Islet precursor cell (in vitro differentiated cells): ENCODE results near the gene MICAL3.

Source experiments
- DNase-seq: peaks from one replicate; pipeline ENCODE4 v3.0.0-alpha.2; 2018

The MICAL3 gene

DNA sequence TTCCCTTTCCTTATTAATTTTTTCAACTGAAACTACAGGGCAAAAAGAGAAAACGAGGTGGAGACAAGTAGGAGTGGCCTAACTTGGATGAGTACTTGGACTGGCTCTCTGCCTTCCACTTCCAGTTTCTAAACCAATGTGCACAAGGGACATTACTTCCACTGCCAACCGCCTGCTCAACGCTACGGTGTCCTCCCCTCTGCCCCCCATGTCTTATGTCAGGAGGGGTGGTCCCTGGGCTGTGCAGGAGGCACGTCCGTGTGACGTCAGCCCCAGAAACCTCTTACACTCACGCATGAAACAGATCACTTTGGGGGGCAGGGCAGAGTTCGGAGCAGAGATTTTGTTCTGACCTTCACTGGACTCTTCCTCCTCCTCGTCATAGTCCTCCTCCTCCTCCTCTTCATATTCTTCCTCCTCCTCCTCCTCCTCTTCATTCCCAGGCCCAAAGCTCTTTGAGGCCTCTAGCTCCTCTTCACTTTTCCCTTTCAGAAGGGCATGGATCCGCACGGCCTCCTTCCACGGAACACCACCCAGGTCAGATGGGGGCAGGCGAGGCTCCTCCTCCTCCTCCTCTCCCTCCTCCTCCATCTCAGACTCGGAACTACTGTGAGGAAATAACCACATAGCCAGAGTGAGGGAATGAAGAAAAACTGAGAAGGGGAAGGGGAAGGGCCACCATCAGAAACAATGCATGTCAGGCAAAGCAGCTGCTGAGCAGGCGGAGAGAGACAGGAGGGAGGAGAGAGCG lies 192.7 kb downstream of the MICAL3 start:
- DNase-seq: no peak

DNA sequence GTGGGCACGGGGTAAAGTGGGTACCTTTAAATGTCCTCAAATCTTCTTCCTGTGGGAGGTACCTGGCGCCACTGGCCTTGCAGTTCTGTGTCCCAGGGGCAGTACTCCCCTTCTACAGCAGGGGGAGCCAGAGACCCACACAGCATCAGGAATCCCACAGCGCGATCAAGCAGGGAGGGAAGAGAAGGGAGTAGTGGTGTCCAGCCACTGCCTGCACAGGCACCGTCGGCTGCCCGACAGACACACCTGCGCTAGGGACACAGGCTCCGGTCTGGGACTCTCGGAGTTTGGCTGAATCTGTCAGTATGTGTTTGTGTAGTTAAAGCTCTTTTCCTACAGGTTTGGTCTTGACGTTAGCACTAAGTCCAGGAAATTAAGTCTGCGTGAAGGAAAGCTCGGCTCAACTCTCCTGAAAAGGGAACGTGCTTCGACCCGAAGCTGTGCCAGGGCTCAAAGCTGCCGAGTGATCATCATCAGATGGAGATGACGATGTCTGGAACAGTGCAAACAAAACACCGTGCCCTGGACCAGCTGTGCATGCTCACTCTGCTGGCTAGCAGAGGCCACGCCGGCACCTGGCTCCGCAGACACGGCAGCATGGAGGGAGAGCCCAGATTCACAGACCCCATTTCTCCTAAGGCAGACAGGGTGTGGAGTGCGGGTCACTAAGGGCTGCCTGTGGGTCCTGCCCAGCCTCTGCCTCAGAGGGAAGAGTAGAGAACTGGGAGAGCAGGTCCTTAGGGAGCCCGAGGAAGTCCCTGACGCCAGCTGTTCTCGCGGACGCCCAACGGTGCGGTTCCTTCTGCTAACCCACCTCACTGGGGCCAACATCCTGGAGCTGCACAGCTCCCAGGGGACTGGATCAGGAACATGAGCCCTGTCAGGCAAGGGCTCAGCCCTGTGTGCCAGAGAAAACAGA lies 194.1 kb downstream of the MICAL3 start:
- peak; percentile 95 for DNase-seq

DNA sequence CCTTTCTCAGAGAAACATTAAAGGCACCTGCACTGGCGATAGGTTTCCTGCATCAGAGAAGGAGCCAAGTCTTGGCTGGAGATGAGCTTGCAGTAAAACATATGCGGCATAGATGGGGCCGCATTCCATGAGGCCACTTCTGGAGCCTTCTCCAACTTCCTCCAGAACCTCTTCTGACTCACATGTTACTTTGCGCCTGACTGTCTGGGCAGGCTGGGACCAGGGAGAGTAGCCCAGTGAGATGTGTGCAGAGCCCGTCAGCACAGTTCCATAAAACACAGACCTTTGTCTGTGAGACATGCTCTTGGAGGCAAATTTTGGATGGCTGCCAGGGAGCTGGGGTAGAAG lies 194.7 kb downstream of the MICAL3 start:
- DNase-seq: no peak

DNA sequence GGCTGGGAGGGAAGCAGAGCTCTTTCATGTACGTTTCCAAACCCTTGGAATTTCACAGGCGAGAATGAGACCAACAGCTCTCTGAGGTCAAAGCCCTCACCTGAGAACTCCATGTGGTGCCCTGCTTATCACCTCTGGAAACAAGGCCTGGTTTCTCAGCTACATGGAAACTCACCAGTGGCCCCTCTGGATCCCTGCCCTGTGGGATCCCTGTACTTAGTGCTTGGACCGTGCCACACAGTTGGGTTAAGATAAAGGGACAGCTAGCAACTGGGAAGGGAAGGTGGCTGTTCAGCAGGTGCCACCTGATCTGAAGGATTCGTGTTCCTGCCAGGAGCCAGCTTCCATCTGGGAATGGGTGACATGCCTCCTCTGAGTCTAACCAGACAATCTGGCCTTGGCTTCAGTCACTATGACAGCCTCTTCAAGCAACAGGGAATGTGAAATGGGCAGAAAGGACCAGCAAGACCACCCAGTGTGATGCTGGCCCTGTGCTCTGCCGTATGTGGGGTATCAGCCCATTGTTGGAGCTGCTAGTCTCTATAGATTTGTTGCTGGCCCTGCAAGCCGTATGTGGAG lies 195.8 kb downstream of the MICAL3 start:
- DNase-seq: no peak

DNA sequence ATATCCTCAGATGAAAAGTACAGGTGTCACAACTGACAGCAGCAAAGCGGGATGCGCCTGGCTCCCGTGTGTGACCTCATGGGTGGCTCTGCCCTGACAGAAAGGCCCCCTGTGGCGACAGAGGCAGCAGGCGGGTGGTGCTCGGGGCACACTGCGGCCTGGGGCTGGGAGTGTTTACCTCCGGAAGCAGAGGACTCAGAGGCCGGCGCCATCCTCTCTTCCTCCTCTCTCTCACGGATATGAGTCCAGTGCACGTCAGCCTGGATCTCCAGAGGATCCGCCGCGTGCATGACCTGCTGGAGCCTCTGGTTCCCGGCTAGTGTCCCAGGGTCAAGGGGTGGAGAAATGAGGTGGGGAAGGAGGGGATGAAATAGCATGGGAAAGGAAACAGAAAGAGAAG lies 196.9 kb downstream of the MICAL3 start:
- DNase-seq: no peak

DNA sequence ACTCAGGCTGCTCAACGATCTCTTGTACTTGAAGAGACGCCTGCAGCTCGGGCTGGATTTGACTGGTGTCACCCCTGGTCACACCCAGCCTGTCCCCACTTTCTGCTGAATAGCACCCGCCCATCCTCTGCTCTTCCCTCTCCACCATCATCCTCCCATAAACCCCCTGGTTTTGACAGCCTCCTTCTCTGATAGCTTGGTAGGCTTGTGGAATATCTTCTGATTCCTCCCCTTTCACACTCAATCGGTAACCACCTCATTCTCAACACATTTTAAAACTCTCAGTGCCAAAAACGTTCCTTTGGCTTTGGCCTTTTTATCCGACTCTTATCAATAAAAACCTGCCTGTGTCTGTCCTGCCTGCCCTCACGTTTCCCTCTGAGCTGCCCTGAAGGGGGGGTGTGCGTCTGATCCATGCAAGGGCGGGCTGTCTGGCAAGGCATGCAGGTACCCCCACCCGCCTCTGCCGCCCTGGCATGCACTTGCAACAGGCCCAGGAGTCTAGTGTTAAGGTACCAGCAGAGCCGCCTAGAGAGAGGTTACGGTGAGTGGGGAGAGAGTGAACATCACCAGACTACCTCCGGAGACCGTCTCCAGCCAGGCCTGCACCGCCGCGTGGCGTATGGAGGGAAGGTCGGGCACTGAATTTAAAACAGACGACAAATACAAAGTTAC lies 198.3 kb downstream of the MICAL3 start:
- no peak for DNase-seq

DNA sequence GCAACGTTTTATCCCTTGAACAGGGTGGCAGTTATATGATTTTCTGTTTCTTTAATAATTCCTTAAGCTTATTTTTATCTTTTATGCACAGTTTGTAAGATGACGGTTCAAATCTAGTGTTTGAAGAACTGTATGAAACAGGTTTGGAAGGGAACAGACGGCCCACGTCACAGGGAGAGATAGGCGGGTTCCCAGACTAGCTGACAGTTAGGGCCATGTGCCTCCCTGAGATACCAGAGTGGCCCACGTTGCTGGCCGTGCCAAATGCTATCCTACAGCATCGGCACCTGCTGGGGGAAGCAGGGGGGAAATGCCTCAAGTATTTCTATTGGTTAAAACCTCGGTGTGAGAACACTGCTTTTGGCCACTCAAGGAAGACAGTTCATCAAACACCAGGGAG lies 199.9 kb downstream of the MICAL3 start:
- no peak for DNase-seq

DNA sequence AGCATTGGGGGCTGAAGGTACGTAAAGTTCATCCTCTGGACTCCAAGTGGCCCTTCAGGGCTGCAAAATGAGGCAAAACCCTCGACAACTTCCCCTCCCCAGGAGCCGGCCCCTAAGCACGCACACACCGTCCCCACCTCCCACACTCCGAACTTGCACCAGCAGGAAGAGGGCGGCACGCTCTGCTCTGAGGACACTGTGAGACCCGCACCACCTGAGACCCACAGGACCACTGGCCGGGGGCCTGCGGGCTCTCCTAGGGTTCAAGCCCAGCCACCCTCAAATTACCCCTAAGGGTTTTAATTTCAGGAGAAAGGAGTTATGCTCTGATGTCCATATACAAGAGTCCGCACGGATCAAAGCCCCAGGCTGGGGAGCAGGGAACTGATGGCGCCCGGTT lies 200.4 kb downstream of the MICAL3 start:
- DNase-seq: no peak

DNA sequence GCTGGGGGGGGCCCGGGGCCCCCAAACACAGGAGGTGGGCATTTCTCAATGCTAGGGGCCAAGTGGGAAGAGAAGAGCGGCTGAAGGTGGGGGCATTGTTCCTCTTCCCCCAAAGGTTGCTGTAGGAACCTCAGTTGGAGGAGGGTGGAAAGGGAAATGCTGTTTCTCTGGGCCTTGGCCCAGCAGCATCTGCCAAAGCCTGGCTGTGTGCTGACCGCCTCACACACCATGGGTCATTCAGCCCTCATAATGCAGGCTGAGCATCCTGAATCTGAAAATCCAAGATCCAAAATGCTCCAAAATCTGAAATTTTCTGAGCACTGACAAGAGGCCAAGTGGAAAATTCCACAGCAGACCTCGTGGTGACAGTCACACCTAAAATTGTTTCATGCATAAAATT lies 201.1 kb downstream of the MICAL3 start:
- no peak for DNase-seq

DNA sequence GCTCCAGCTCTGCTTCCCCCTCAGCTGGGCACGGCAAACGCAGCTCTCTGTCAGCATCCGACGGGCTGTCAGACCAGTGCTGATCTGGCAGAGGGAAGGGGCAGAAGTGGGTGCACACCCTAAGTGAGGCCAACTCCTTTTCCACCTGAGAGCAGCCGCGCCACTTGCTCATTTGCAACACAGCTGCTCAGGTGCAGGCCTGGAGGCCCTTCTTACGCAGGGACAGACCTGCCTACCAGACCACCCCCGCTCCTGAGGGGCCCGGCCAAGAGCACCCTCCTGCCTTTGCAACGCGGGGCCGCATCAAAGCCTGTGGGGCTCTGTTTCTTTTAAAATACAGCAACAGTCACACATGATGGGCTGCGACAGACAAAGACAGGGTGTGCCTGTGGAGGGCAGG lies 202.3 kb downstream of the MICAL3 start:
- no peak for DNase-seq

DNA sequence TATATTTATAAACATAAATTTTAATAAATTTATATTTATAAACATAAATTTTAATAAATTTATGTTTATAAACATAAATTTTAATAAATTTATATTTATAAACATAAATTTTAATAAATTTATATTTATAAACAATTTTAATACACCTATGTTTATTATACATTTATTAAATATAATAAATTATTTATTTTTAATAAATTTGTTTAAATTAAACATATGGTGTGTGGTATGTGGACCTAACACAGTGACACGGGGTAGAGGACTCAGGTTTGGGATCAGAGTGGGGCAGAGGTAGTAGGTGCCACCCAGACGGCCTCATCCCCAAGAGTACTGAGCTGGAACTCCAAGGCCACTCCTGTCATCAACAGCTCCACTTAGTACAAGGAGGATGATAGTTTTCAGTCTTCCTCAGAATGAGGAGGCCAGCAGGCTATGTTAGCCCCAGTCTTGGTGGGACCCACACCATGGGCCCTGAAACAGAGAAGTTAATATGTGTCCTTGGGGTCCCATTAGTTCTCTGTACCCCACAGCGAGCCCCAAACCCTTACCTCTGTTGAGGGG lies 203.4 kb downstream of the MICAL3 start:
- DNase-seq: no peak

DNA sequence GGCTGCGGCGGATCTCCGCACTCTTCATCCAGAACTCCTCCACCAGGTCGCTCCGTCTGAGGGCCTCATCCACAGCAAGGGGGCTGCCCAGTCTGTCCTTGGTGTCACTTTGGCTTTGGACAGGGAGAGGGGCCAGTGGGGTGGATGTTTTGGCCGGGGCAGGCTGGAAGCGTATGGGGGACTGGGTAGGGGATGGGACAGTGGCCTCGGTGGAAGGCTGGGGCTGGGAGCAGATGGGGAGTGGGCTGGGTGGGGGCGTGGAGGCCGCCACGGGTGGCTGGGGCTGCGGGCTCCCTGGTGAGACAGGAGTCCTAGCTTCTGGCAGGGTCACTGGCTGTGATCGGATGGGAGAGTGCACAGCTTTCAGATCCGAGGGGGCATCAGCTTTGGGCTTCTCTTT lies 205.7 kb downstream of the MICAL3 start:
- DNase-seq: no peak

DNA sequence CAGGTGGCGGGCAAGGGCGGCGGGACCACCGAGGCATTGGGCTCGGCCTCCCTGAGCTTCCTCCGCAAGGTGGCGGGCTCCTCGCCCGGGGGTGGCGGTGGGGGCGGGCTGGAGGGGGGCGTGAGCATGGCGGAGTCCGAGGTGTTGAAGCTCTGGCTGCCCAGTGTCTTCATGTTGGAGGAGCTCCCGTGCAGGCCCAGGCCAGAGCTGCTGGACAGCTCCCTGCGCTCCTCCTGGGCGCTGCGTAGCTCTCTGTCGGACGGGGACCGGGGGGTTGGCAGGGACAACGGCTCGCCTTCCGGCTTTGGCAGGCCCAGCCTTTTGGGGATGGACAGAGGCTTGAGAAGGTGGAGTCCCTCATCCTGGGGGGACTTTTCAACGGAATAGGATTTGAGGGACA lies 206.2 kb downstream of the MICAL3 start:
- DNase-seq: no peak

DNA sequence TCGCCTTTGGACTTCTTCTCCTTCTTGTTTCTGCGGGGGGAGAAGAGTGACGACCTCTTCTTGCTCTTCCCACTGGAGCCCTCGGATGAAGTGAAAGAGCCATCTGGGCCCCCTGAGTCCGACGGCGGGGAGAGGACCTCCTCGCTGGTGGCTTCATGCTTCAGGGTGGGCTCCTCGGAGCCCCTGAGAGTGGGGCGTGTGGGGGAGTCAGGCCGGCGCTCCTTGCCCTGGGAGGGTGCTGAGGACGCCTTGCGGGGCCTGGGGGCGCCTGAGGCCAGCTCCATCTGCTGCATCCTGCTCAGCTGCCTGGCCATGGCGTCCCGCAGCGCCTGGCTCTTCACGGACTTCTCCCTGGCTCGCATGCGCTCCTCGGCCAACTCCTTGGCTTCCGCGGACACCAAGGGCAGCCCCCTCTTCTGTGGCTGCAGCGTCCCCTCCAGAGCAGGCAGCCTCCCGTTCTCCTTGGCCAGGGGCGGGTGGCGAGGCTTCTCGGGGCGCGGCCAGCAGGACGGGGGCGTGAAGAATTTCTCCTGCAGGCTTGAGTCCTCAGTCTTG lies 206.8 kb downstream of the MICAL3 start:
- DNase-seq: no peak

DNA sequence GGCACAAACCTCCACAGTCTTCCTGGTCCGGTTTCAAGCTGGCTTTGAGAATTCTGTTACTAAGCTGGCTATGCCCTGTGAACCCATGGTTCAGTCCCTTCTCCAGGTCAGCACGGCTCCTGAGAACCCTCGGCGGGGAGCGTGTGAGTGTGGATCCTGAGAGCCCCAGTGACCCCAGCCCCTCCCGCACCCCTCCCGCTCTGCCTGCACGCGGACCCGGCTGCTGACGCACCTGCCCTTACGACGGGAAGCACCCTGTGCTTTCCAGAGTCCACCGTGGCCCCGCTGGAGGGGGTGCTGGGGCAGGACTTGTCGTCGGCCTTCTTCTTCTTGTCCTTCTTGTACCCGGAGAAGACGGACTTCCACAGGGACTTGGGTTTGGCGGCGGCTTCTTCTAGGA lies 207.3 kb downstream of the MICAL3 start:
- no peak for DNase-seq

DNA sequence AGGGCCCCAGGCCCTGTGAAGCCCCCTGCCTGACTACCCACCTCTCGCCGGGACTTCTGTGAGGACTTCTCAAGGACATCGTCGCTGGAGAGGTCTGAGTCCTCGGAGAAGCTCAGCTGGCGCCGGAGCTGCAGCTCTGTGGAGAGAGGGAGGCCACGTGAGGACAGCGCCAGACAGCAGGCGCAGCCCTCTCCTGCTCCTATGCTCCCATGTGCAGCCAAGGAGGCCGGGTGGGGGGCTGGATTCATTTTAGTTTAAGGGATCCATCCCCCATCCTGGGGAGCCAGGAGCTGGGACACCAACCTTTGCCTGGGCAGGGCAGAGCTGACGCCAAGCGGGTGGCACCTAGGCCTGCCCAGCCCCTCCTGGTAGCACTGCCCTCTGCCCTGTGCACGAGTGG lies 207.7 kb downstream of the MICAL3 start:
- no peak for DNase-seq

DNA sequence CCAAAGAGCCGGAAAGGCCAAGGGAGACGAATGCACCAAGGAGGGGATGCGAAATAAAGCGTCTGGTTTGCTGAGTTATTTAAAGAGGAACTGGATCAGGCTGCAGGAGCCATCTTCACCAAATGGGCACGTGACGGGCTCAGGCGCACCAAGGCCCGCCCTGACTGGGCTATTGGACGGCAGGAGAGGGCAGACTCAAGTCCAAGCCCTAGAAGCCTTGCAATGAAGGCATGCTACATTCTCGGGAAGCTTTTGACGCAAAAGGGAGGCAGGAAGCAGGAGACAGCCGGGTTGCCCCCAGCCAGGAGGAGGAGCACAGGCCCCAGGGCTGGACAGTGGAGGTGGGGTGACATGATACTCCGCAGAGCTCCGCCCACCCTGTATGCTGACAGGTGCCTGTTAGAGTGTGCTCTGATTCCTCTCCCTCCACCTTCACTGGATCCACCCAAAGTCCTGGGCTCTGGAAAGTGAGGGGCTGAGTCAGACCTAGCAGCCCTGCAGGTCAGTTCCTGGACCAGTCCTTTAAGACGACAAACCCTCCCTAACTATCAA lies 208.6 kb downstream of the MICAL3 start:
- no peak for DNase-seq

DNA sequence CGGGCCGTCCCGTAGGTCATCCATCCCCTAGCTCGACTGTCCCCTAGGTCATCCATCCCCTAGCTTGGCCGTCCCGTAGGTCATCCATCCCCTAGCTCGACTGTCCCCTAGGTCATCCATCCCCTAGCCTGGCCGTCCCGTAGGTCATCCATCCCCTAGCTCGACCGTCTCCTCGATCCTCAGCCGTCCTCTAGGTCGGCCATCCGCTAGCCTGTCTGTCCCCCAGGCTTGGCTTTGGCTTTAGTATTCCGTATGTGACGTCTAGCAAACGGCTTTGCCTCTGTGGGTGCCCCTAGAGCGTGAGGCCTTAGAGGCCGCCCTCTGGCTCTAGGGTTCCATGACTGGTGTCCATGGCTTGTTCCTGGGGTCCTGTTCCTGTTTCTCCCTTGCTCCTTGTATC lies 209.5 kb downstream of the MICAL3 start:
- no peak for DNase-seq

DNA sequence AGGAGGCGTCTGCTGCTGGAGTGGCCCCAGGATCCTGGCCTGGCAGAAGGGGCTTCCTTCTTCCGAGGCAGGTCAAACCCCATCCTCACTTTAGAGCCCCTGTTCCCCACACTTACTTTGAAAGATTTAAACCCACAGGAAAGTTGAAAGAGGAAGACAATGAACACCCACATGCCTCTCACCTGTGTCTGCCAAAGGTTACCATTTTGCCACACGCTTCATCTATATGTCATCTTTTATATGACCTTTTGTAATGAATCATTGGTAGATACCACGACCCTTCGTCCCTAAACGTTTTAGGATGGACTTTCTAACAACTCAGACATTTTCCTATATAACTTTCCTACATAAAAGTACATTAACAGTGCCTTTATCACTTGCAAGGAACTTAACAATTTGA lies 210.3 kb downstream of the MICAL3 start:
- DNase-seq: no peak

DNA sequence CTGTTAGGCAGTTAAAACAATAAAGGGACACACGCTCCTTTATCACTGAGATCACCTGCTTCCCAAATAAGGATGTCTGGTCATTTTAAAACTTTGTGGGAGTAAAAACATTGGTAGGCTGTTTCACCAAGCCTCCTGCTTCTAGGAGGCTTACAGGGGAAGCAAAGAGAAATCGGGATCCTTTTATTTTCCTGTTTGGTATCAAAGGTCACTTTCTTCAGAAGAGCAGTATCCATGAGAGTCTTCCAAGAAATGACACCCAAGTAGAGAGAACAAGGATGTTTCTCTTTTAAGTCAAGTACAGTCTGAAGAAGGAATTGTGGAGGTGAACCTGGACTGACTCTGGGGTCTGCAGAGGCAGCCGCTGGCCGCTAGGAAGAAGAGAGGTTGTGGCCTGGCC lies 213.2 kb downstream of the MICAL3 start:
- no peak for DNase-seq

DNA sequence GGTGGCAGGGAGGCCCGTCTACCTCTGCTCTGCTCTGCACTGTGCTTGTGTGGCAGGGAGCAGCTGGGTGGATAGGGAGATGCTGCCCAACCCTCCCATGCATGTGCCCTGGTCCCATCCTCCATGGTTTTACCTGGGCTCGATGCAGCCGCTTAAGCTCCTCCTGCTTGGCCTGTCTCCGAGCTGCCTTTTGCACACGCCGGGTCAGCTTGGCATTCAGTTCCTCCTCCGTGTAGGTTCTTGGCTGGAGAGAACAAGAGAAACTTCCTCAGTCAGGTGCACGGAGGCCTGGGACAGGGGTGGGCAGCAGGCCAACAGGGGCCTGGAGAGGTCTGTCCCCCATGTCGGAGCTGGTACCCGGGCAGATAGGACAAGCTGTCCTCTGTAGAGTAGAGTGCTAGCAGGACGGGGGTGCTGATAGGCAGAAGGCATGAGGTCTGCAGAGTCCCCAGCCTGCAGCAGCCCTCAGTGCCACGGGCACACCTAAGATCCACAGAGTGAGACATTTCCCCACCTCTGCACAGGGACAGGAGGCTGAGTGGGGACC lies 213.7 kb downstream of the MICAL3 start:
- DNase-seq: no peak
